Neutrophil (primary cell): Measurements from ENCODE around the gene SHROOM2.

Experiments
- H3K27ac ChIP-seq: fragments of 200-600 bp; sonication (generic); 2 replicates; pipeline ENCODE4 v1.5.1; 2016; ENCODE audit warnings: mild to moderate bottlenecking, moderate library complexity
- H3K27me3 ChIP-seq: fragments of 200-600 bp; sonication (generic); 2 replicates; pipeline ENCODE4 v1.6.0; 2016; ENCODE audit warnings: mild to moderate bottlenecking
- H3K36me3 ChIP-seq: fragments of 200-600 bp; sonication (generic); 2 replicates; pipeline ENCODE4 v1.5.1; 2017
- H3K4me1 ChIP-seq, 2 experiments: fragments of 200-600 bp in 1 of 2; sonication (generic) in 1 of 2; 1 replicate in 1 of 2; 2 replicates in 1 of 2; pipeline versions ENCODE4 v1.5.1 to v1.6.1; 2013 to 2016; ENCODE audit warnings: low read depth in 1 of 2, low read length in 1 of 2, mild to moderate bottlenecking in 1 of 2, moderate library complexity in 1 of 2; ENCODE audit not compliant: control insufficient read depth in 1 of 2, insufficient read depth in 1 of 2
- H3K4me3 ChIP-seq, 2 experiments: fragments of 200-600 bp in 1 of 2; sonication (generic) in 1 of 2; 1 replicate in 1 of 2; 2 replicates in 1 of 2; pipeline ENCODE4 v1.5.1; 2013 to 2016; ENCODE audit warnings: low read depth in 1 of 2, low read length in 1 of 2, mild to moderate bottlenecking in 1 of 2, moderate library complexity in 1 of 2
- H3K9me3 ChIP-seq: fragments of 200-600 bp; sonication (generic); 2 replicates; pipeline ENCODE4 v1.5.1; 2016
- CTCF ChIP-seq: fragments of 200-600 bp; sonication (generic); IDR thresholded peaks from 2 replicates; pipeline ENCODE4 v1.5.1; 2016; ENCODE audit warnings: antibody characterized with exemption

SHROOM2 gene

GRCh38 chrX:9906919-9907318 lies 120.7 kb downstream of the SHROOM2 start:
- Histone ChIP-seq H3K27me3 (no peaks in the 10 kb centered on the region), H3K36me3 (no peaks in the 10 kb centered on the region), H3K9me3 (no peaks in the 10 kb centered on the region), H3K4me3 (no peak overlapping the region), H3K27ac (no peak overlapping the region), H3K4me1 (peaks cover 0 to 9% of the 10 kb centered on the region in 2 experiments)
- TF ChIP-seq CTCF: no peak

- Histone ChIP-seq H3K36me3 (no peaks in the 10 kb centered on the region), H3K27ac (no peak overlapping the region), H3K4me1 (peaks cover 0 to 9% of the 10 kb centered on the region in 2 experiments), H3K4me3 (no peak overlapping the region), H3K9me3 (no peaks in the 10 kb centered on the region), H3K27me3 (no peaks in the 10 kb centered on the region)
- TF ChIP-seq CTCF: no peak
Measured at GRCh38 chrX:9907645-9908387, 121.6 kb downstream of the SHROOM2 start.

- no peaks in the 10 kb centered on the region for H3K36me3 ChIP-seq
- TF ChIP-seq CTCF: no peak
- H3K4me3 ChIP-seq: no peak overlapping the region
- H3K4me1 ChIP-seq: peaks cover 0 to 9% of the 10 kb centered on the region in 2 experiments
- no peak overlapping the region for H3K27ac ChIP-seq
- H3K27me3 ChIP-seq: no peaks in the 10 kb centered on the region
- H3K9me3 ChIP-seq: no peaks in the 10 kb centered on the region
Measured at GRCh38 chrX:9909254-9909653, 123.0 kb downstream of the SHROOM2 start.

GRCh38 chrX:9911487-9911886 lies 125.3 kb downstream of the SHROOM2 start:
- Histone ChIP-seq H3K9me3 (no peaks in the 10 kb centered on the region), H3K4me3 (no peak overlapping the region), H3K27ac (no peak overlapping the region), H3K36me3 (no peaks in the 10 kb centered on the region), H3K27me3 (no peaks in the 10 kb centered on the region), H3K4me1 (peaks cover 0 to 9% of the 10 kb centered on the region in 2 experiments)
- TF ChIP-seq CTCF: no peak

GRCh38 chrX:9912351-9913145 lies 126.3 kb downstream of the SHROOM2 start:
- no peak overlapping the region for H3K27ac ChIP-seq
- no peaks in the 10 kb centered on the region for H3K9me3 ChIP-seq
- H3K4me3 ChIP-seq: no peak overlapping the region
- no peaks in the 10 kb centered on the region for H3K36me3 ChIP-seq
- H3K27me3 ChIP-seq: no peaks in the 10 kb centered on the region
- TF ChIP-seq CTCF: no peak
- peaks cover 0 to 4% of the 10 kb centered on the region in 2 experiments for H3K4me1 ChIP-seq
